Measurements from ENCODE around the gene EFNA4.
"Not testable (repeated sequence)": the region's sequence is repeated elsewhere in the genome, so short reads cannot be mapped to it uniquely, and the experiment has no call there.

EFNA4 gene

DNA sequence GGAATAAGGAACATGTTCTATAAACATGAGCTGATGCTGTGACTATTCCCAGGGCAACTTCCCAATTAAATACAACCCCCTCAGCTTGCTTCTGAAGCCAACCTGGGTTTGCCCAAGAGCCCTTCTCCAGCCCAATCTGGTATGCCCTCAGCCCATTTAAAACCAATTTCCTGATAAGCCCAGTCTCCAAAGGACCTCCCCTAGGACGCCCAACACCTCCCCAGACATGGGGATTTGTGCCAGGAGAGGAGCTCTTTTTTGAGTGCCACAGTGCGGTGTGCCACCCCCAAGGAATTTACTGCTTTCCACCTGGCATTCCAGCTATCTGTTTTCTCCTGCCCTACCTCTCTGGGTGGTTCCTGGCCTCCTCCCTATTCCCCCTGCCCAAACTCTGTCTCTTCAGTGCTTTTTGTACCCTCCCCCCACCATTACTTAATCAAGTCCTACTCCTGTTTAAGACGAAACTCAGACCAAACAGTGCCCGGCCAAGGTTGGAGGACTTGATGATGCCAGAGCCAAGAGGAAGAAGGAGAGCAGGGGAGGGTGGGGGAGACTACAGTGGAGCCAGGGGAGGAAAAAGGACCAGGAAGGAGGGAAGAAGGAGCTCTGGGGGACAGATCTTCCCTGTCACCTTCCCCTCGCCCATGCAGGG, 52.7 kb downstream of the EFNA4 start:
- no peak for DNase-seq (ENCODE audit: low read depth in 2 of 3, low spot score in 1 of 3)

DNA sequence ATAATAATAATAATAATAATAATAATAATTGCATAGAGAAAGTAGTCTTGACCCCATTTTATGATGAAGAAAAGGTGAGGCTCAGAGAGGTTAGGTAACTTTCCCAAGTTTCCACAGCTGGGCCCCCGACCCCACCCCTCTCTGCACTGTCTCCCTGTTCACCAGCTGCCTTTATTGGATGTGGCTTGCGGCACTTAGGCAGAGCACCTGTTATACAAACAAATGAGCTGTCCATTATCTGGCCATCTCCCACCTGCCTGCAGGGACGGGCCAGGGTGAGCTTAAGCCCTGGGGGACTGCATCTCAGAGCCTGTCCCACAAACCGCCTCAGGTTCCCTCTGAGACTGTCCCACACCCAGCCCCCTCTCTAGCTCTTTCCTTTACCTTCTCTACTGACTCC, 54.1 kb downstream of the EFNA4 start:
- no peak for DNase-seq (ENCODE audit: low read depth in 2 of 3, low spot score in 1 of 3)

DNA sequence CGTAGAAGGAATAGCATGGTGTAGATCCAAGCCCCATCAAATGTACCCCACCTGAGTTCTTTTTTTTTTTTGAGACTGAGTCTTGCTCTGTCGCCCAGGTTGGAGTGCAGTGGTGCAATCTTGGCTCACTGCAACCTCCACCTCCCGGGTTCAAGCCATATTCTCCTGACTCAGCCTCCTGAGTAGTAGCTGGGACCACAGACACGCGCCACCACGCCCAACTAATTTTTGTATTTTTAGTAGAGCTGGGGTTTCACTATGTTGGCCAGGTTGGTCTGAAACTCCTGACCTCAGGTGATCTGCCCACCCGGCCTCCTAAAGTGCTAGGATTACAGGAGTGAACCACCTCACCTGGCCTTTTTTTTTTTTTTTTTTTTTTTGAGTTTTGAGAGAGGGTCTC, 54.5 kb downstream of the EFNA4 start:
- not testable (repeated sequence) for DNase-seq (ENCODE audit: low read depth in 2 of 3, low spot score in 1 of 3)
